Endothelial cell of umbilical vein (primary cell): Measurements from ENCODE around the gene PGP.

ENCODE experiments used
- EZH2 ChIP-seq: IDR thresholded peaks from 2 replicates; pipeline ENCODE4 v1.6.1; 2012; ENCODE audit warnings: borderline replicate concordance, low read depth, mild to moderate bottlenecking, moderate library complexity, low read length, inconsistent platforms; ENCODE audit not compliant: severe bottlenecking
- POLR2A ChIP-seq: IDR thresholded peaks from 2 replicates; pipeline ENCODE4 v1.6.1; 2012; ENCODE audit warnings: low read depth, mild to moderate bottlenecking, control low read depth, low read length
- TF ChIP-seq, protein P1 (sequence below), 2 donors: IDR thresholded peaks; 1 replicate in 1 of 2; 2 replicates in 1 of 2; pipeline ENCODE4 v1.5.1; 2011; ENCODE audit warnings: low read length in 2 of 2, mild to moderate bottlenecking in 2 of 2, moderate library complexity in 2 of 2, control low read depth in 1 of 2, inconsistent platforms in 1 of 2, low read depth in 1 of 2; ENCODE audit not compliant: insufficient read depth in 1 of 2; ENCODE audit errors: extremely low read depth in 1 of 2

DNA sequence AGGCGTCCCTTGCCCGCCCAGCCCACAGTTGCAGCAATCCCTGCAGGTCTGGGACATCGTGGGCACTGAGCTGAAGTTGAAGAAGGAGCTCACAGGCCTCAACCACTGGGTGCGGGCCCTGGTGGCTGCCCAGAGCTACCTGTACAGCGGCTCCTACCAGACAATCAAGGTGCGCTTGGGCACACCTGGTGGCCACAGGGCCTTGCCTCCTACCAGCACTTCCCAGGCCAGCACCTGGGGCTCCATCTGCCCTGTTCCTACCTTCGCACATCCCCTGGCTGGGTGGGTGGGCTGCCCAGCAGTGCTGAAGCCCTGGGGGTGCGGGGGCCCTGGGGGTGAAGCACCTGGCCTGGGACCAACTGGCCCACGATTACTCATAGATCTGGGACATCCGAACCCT lies 39.2 kb downstream of the PGP start:
- TF ChIP-seq, protein P1, sequence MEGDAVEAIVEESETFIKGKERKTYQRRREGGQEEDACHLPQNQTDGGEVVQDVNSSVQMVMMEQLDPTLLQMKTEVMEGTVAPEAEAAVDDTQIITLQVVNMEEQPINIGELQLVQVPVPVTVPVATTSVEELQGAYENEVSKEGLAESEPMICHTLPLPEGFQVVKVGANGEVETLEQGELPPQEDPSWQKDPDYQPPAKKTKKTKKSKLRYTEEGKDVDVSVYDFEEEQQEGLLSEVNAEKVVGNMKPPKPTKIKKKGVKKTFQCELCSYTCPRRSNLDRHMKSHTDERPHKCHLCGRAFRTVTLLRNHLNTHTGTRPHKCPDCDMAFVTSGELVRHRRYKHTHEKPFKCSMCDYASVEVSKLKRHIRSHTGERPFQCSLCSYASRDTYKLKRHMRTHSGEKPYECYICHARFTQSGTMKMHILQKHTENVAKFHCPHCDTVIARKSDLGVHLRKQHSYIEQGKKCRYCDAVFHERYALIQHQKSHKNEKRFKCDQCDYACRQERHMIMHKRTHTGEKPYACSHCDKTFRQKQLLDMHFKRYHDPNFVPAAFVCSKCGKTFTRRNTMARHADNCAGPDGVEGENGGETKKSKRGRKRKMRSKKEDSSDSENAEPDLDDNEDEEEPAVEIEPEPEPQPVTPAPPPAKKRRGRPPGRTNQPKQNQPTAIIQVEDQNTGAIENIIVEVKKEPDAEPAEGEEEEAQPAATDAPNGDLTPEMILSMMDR (IDR thresholded peaks at IDR 0.05; ENCODE audit: extremely low read depth in 1 of 2, insufficient read depth in 1 of 2, low read depth in 1 of 2, low read length in 2 of 2), result no peak
- TF ChIP-seq EZH2 (no peak), POLR2A (no peak)
